Measurements from ENCODE around the gene MAP3K4.

The MAP3K4 gene

DNA sequence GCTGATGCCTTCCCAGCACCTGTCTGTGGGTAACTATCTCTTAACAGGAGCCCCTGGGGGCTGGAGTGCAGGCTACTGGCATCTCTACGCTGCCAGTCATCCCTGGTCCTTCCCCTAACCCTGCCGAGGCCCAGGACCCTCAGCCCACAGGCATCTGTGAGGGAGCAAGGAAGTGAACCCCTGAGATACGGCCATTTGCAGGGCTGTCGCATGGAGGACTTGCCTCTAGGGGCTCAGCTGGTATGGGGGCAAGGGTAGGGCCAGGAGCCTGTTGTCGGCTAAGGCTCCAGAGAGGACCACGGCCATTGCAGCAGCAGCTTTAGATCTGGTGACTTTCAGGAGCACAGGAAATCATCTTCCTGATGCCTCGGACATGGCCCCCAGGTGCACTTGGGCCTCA lies 49.7 kb downstream of the MAP3K4 start:
- no peak for DNase-seq (ENCODE audit: low spot score)

DNA sequence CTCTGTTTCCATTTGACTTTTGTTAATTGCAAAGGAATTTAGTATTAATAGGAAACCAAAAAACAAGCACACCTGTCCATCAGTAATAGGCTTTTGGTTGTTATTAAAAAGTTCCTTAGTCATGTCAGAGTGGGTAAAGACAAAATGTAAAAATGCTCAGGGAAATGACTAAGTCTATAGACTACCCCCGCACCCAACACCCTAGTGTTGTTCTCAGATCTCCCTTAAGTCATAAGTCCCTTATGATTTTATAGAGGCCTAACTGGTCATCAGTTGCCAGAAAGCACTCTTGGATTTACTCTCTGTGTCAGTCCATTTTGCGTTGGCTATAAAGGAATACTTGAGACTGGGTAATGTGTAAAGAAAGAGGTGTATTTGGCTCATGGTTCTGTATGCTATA lies 52.8 kb downstream of the MAP3K4 start:
- DNase-seq (ENCODE audit: low spot score): no peak

DNA sequence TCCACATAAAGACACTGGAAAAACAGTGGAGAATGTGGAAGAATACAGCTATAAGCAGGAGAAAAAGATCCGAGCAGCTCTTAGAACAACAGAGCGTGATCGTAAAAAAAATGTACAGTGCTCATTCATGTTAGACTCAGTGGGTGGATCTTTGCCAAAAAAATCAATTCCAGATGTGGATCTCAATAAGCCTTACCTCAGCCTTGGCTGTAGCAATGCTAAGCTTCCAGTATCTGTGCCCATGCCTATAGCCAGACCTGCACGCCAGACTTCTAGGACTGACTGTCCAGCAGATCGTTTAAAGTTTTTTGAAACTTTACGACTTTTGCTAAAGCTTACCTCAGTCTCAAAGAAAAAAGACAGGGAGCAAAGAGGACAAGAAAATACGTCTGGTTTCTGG lies 57.1 kb downstream of the MAP3K4 start:
- no peak for DNase-seq (ENCODE audit: low spot score)

DNA sequence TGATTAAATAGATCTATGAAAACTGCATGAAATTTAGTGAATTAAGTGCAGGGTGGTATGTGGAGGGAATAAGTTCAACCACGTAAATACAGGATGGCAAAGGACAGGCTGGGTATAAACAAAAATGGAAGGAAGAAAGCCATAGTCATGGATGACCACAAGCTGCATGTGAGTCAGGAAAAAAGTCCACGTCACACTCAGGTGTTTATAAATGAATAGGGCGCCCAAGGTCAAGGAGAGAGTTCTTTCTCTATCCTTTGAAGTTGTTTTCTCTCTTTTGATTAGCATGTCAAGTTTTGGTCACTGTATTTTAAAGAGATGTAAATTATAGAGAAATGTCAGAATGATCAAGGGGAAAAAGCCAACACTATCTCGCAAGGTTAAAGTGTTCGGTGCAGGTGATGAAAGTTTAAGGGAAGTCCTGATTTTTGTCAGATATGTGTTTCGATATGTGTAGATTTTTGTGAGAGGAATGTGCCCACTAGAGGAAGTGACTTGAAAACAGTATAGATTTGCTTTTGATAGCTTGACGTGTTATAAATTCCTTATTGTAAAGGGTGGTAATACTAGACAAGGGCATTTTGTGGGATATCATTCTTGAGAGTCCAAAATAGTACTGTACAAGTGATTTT lies 58.7 kb downstream of the MAP3K4 start:
- no peak for DNase-seq (ENCODE audit: low spot score)

DNA sequence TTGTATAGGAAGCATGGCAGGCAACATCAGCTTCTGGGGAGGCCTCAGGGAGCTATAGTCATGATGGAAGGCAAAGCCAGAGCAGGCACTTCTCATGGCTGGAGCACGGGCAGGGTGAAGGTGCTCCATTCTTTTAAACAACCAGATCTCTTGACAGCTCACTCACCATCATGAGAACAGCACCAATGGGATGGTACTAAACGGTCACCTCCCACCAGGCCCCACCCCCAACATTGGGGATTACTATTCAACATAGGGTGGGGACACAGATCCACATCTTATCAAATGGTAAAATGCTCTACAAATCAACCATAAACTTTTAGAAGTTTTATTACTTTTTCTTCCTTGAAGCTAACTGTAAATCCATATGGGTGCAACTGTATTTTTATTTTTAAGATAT lies 61.5 kb downstream of the MAP3K4 start:
- DNase-seq (ENCODE audit: low spot score): no peak

DNA sequence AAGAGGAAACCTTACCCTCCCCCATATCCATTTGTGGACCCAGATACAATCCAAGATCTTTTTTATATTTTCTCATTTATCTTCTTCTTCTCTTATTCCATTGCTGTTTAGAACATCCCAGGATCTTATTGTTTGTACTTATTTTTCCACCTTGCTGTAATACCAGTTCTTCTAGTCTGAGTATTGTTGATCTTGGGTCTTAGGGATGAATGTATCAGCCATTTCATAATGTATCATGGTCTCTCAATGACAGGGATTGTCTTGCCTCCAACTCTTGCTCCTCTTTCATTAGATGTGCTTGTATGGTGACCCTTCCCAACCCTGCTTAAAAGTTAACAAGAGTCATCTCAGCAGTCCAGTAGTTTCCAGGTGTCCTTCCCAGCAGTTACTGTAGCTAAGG lies 63.3 kb downstream of the MAP3K4 start:
- DNase-seq (ENCODE audit: low spot score): no peak

DNA sequence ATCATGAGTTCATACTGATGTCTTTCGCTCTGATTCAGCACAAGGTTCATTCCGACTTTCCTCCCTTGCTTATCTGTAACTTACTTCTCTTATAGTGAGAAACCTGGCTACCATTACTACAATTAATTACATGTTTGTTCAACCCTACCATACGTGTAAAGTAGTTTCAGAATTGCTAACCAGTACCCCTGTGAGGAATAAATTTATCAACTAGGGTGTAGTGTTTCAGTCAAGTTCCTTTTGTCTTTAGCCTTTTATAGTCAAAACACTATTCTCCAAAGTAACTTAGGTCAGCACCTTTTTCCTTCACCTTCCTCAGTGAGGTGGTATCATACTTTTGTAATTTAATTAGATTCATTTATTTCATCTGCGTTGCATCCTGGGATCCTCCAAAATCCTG lies 64.9 kb downstream of the MAP3K4 start:
- no peak for DNase-seq (ENCODE audit: low spot score)

DNA sequence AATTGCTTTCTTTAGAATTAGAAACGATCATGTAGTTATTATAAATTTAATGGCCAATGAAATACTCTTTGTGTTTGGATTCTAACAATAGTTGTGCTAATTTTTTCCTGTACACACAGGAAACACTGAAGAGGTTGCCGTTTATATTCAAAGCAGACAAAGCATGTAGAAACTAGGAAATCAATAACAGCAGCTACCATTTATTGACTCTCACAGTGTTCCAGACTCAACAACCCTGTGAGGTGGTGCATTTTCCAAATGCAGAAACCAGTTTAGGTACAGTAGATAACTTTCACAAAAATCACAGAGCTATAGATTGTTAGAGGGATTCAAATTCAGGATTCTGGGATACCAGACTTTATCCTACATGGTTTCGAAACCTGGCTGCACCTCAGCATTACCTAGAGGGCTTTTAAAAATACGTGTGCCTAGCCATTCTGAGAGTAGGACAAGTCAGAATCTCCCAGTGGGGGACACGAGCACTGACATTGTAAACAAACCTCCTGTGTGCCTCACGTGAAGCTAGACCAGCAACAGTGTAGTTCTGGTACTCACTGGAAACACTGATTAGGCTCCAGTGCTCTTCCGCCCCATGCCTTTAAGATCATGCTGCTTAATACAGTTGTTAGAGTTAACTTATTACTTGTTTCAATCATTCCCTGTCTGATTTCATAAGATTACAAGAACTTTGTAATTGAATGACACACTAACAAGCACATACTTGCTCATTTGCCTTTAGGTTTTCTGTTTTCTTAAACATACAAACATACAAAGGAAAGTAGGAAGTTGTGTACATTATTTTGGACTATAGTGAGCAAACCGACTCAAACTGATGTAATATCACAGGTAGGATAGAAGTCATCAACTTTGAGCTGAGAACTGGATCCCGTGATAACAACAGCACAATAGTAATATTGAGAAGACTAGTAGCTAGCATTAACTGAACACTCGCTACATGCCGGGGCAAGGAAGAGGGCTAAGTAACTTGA lies 65.8 kb downstream of the MAP3K4 start:
- DNase-seq (ENCODE audit: low spot score): no peak

DNA sequence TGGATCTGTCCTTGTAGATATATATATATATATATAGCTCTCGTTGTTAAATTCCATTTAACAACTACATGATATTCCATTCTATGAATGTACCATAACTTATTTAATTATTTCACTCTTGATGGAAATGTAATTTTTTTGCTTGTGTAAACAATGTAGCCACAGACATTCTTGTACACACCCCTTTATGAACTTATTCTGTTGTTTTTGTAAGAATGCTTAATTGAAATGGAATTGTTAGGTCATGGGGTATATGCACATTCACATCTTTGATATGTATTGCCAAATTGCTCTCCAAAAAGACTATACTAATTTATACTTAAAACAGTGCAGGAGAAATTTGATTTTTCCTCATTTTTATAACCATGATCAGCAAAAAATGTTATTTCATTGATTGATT lies 67.2 kb downstream of the MAP3K4 start:
- DNase-seq (ENCODE audit: low spot score): no peak

DNA sequence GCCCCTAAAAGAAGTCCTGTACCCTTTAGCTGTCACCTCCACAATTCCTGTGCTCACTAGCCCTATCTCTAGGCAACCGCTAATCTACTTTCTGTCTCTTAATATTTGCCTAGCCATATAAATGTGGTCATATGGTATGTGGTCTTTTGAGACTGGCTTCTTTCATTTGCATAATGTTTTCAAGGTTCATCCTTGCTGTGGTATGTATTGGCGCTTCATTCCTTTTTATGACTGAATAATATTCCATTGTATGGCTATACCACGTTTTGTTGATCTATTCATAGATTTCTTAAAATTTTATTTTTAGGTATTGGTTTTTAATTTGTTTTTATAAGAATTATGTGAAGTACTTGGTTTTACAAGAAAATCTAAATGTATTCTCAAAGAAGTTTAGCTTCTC lies 70.0 kb downstream of the MAP3K4 start:
- DNase-seq (ENCODE audit: low spot score): no peak

DNA sequence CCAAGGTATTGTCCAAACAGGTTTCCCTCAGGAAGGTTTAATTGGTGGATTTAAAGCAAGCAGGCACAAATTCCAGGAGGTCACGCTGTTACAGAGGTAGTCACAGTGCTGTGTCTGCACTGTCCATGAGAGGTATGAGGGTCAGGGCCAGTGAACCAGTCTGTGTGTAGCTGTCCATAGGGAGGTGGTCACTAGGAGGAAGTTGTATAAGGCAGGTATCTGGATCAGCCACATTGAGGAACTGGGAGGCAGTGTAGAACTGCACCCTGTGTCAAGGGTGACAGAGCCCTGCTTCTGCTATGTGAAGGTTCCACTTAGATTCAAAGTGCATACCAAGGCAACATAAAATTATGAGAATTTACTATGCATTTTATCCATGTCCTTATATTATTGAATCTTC lies 73.3 kb downstream of the MAP3K4 start:
- no peak for DNase-seq (ENCODE audit: low spot score)

DNA sequence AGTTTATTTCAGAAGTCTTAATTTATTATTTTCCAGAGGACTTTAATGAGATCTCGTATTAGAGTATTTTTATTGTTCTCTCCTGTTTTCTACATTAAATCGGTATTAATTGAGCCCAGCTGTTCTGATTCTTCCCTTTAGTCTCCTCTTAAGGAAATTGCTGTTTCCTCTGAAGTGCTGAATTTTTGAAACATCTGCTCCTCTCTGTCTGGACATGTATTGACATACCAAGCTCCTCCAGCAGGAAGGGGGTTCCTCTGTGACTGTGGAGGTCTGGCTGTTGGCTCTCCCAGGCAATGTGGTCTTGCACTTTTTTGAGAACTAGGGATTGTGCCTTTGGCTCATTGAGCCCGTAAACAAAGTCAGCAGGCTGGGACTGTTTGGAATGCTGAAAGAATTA lies 74.9 kb downstream of the MAP3K4 start:
- DNase-seq (ENCODE audit: low spot score): no peak

DNA sequence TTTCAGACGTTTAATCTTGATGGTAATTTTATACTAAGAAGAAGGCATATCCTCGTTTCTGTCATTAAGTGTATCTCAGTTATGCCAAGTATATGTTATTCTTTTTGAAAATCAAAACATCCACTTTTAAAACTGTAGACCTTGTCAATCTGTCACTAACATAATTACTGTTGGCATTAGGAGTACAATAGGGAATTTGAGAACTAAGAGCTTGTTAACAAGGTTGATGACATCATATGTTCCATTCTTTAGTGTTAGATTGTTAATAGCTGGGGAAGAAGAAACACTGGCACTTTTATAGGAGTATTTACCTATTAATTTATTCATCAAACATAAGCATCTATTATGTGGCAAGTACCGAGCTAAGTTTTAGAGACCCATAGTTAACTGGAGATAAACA lies 76.2 kb downstream of the MAP3K4 start:
- no peak for DNase-seq (ENCODE audit: low spot score)

DNA sequence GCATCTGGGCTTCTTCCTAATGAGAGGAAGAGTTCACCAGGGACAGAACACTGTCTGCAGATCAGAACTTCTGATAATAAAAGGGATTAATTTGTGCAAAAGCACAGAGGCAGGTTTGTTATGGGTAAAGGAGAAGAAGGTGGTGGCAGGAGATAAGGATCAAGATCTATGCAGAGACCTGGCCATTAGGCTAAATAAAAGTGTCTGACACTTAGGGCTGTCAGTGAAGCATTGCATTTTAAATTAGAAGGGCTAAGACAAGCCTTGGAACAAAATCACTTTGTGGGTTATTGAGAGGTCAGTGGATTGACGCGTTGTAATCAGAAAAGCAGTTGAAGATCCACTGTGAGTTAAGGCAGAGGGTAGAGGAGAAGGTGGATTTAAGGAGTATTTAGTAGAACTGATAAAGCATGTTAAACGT lies 76.8 kb downstream of the MAP3K4 start:
- no peak for DNase-seq (ENCODE audit: low spot score)

DNA sequence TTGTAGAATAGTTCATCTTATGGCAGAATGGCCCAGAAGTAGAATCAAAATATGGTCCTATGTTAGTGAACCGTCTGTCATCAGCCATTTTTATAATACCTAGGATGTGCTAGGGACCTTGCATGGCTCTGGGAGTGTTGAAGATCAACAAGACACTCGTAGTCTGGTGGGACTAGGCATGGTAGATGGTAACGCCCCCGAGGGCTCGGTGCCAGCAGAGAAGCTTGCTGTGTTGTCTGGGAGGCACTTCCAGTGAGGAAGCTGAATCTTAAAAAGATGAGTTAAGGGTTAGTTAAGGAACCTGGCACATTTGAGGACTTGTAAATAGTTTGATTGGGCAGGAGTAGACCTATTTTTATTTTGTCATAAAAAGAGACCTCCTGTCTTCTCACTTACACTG lies 82.4 kb downstream of the MAP3K4 start:
- no peak for DNase-seq (ENCODE audit: low spot score)

DNA sequence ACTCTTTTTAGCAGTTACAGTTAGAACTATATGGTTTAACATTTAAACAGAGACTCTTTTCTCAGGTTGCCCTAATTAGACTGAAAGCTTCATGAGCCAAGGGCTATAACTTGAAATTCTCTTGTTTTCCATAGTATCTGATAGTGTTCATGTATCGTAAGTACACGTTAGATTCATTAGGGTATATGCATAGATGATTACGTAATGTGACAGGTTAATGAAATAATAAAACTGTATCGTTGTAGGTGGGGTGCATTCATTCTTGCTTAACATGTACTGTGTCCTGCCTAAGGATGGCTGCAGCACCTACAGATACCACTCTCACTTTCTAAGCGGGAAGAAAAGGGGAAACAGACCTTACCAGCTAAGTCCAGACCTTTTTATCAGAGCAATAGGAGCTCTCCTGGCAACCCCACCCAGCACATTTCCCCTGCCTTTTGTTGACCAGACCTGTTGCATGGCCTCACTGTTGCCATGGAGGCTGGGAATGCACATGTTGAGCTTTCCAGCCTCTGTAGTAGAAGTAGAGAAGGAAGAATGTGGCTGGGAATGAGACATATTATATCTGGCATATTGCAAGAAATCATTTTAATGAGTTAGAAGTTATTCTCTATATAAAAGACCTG lies 83.0 kb downstream of the MAP3K4 start:
- DNase-seq (ENCODE audit: low spot score): no peak

DNA sequence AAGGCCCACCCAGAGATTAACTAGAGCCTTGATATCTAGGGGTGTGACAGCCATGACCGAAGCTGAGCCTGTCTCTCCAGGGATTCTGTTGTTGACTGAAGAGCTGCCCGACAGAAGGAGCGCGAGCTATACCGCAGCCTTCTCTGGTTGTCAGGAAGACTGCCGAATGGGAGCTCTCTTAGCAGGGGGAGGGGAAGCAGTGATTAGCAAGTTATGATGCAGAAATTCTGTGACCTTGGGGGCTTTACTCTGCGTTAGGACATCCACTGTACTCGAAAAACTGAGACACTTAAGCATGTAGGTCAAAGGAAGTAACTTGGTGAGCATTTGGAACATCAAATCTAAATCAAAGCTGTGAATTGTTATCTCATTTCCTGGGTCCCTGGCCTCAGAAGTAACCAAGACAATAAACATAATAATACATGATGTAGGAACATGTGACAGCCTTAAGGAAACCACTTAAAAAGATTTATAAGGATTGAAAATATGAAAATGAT lies 84.7 kb downstream of the MAP3K4 start:
- no peak for DNase-seq (ENCODE audit: low spot score)

DNA sequence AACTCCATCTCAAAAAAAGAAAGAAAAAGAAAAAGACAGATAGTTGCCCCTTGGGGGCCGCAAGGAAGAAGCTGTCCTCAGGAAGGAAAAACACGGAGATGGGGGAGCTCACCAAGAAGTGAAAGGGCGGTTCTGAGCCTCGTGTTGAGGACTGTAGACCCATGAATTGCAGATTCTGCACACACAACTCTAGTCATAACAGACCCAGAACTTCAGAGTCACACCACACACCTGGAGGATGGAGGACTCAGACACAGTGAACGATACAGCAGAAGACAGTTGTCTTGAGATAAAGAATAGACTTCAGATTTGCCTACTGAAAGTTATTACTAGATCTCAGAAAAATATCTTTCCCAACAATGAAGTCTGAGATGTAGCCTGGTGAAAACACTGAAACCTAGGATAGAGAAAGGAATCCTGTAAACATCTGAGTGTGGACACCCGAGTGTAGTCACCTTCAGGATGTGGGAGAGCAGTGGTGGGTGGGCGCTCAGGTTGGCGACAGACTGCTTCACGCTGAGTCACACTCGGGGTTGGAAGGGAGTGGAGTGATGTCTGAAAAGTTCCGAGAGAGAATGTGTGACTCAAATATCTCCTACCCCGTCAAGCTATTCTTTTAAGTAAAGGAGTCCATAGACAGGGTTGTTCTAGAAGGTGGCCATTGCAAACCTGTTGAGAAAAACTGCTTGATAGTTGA lies 88.1 kb downstream of the MAP3K4 start:
- no peak for DNase-seq (ENCODE audit: low spot score)

DNA sequence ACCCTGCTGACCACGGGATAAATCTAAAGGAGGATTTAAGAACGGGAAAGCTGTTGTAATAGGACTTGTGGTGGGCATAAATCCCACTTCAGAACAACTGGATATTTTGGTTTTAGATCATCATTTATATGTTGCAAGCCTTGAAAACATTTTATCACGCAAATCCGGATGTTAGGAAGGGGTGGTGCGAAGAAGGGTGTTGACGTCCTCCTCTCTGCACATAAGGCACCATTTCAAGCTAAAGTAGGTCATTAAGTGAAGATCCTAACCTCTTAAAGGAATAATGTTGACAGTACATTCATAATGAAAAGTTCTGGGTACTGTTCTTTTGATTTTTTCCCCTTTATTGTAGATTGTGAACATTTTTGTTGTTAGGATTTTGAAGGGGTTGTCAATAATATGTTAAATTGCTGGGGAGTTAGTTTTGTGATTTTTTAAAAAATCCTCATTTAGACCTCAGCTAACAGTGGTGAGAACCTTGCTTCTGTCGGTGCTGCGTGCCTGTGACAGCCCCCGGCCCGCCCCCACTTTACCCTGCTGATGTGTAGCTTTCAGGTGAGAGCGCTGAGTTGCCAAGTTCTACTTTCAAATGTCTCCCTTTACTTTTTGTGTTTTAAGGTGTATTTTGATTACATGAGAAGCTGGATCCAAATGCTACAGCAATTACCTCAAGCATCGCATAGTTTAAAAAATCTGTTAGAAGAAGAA lies 88.8 kb downstream of the MAP3K4 start:
- no peak for DNase-seq (ENCODE audit: low spot score)

DNA sequence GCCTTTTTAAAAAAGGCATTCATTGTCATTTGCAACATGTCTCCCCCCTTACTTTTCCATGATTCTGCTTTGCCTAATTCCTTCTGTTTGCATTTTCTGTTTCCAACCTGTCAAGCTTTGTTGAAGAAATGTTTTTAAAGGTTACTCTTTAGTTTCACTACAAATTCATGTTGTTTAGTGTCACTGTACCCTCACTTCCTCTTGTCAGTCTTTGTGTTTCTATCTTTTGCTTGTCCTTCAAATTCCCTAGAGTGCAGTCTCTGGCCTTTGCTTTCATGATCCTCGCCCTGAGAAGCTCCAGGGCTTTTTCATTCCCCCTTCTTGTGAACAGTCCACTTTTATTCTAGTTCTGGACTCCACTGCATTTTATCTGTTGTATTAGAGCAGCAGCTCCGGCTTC lies 90.6 kb downstream of the MAP3K4 start:
- no peak for DNase-seq (ENCODE audit: low spot score)

DNA sequence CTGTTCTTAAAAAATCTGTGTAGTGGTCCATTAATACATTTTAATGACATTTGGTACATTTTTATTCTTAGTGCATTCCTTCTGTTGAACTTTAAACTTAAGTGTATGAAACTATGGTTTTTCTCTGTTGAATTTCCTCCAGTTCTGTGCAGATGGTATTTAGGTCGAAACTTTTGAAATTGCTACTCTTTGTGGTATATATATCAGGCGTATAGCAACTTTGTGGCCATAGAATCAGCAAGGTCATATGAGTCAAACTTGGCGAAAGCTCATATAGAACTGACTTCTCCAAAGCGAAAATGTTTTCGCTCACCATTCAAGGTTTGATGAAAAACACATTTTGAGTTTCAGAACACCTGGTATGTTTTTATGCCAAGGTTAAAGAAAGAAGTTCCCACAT lies 93.7 kb downstream of the MAP3K4 start:
- no peak for DNase-seq (ENCODE audit: low spot score)

All from COLO829 (cell line).